ENCODE data around the gene DOCK2. TPM values are rescaled to one million over a fixed set of nuclear protein-coding genes. Genes with fewer than 3 reads are reported as not detected.

Gene DOCK2
- total and polyA plus RNA-seq, 7 donors = 2.3 to 21.1 (median 12.5) TPM

DNA sequence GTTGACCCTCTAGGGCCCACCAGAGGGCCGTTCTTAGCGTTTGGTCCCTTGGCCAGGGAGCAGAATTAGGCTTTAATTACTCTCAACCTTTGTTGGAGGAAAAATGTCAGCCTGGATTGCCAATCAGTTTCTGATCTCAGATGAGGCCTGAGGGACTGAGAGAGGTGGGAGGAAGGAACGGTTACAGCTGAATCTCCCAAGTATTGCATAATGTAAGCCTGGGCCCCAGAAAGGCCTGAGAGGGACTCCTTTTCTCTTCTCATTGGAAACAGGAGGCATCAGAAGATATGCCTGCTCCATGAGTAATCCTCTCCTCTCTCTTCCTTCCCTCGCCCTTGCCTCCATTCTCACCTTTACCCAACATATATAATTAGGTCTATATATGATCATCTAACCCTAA lies 237.5 kb downstream of the DOCK2 start:
- no peak for DNase-seq
- Histone ChIP-seq H3K36me3 (no peaks in the 10 kb centered on the region), H3K4me3 (no peak overlapping the region), H3K27ac (peak overlapping the region in 2 of 4 donors; percentile 6 to 43), H3K9me3 (no peaks in the 10 kb centered on the region), H3K4me1 (no peaks in the 10 kb centered on the region), H3K27me3 (no peaks in the 10 kb centered on the region)
- intact Hi-C loops (cut with DNase I) = no loop called here
- TF ChIP-seq POLR2A (IDR thresholded peaks at IDR 0.05) (no peak), POLR2AphosphoS5 (IDR thresholded peaks at IDR 0.05) (no peak), EP300 (IDR thresholded peaks at IDR 0.05) (no peak)
- TF ChIP-seq, protein P1, sequence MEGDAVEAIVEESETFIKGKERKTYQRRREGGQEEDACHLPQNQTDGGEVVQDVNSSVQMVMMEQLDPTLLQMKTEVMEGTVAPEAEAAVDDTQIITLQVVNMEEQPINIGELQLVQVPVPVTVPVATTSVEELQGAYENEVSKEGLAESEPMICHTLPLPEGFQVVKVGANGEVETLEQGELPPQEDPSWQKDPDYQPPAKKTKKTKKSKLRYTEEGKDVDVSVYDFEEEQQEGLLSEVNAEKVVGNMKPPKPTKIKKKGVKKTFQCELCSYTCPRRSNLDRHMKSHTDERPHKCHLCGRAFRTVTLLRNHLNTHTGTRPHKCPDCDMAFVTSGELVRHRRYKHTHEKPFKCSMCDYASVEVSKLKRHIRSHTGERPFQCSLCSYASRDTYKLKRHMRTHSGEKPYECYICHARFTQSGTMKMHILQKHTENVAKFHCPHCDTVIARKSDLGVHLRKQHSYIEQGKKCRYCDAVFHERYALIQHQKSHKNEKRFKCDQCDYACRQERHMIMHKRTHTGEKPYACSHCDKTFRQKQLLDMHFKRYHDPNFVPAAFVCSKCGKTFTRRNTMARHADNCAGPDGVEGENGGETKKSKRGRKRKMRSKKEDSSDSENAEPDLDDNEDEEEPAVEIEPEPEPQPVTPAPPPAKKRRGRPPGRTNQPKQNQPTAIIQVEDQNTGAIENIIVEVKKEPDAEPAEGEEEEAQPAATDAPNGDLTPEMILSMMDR (IDR thresholded peaks at IDR 0.05) = no peak
- 73 to 78% methylated on average over 4 of the region's 4 CpGs for WGBS, 2 donors

DNA sequence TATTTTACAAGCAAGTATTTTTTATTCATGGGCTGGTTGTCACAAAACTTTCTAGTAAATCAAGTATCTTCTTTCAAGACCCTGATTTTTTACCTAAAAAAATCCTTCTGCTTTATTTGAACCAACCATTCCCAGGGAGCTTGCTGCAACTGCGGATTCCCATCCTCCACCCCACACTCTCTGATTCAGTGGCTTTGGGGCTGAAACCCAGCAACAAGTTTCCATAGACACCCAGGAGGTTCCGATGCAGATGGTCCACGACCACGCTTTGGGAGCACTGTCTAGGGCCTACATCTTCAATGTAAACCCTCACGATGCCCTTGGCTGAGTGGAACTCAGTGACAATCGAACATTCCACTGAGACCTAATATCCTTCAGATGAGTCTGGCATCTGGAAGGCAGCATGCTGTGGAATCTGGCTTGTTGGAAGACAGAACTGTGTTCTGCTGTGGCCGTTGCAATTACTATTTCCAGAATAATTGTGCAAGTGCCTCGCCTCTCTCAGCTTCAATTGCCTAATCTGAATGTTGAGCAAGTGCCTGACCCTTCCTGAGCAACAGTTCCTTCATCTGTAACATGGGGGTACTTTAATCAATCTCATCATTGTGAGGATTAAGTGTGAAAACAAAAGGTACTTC lies 238.1 kb downstream of the DOCK2 start:
- TF ChIP-seq, protein P1 (IDR thresholded peaks at IDR 0.05) = no peak
- peak in 2 of 4 donors; percentile 26 to 37 for TF ChIP-seq POLR2AphosphoS5 (IDR thresholded peaks at IDR 0.05)
- Histone ChIP-seq H3K27ac (peak overlapping the region in 2 of 4 donors; percentile 6 to 43), H3K27me3 (no peaks in the 10 kb centered on the region), H3K4me3 (no peak overlapping the region), H3K9me3 (no peaks in the 10 kb centered on the region), H3K36me3 (no peaks in the 10 kb centered on the region), H3K4me1 (no peaks in the 10 kb centered on the region)
- whole genome bisulfite sequencing, 2 donors = 69 to 82% methylated on average over 8 of the region's 8 CpGs
- DNase-seq = no peak
- intact Hi-C loops (cut with DNase I) = no loop called here

DNA sequence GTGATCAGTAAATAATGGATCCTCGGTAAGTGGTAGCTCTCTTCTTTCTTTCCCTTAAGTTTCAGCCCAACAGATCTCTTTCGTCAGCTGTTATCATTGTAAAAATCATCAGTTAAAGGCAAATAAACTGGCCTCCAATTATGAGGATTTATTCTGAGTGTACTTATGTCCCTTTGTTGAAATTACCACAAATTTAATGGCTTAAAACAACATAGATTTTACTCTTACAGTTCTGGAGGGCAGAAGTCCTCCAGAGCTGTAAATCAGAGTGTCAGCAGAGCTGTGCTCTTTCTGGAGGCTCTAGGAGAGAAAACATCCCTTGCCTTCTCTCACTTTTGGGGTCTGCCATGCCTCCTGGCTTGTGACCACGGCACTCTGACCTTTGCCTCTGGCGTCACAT lies 238.7 kb downstream of the DOCK2 start:
- Histone ChIP-seq H3K4me1 (no peaks in the 10 kb centered on the region), H3K27ac (peak overlapping the region in 1 of 4 donors; percentile 8), H3K9me3 (no peaks in the 10 kb centered on the region), H3K27me3 (no peaks in the 10 kb centered on the region), H3K36me3 (no peaks in the 10 kb centered on the region), H3K4me3 (no peak overlapping the region)
- no peak for DNase-seq
- TF ChIP-seq POLR2A (IDR thresholded peaks at IDR 0.05) (no peak), EP300 (IDR thresholded peaks at IDR 0.05) (no peak), POLR2AphosphoS5 (IDR thresholded peaks at IDR 0.05) (no peak)
- TF ChIP-seq, protein P1 (IDR thresholded peaks at IDR 0.05) = no peak
- 54 to 74% methylated on average over 4 of the region's 4 CpGs for WGBS, 2 donors
- intact Hi-C loops (cut with DNase I) = no loop called here

DNA sequence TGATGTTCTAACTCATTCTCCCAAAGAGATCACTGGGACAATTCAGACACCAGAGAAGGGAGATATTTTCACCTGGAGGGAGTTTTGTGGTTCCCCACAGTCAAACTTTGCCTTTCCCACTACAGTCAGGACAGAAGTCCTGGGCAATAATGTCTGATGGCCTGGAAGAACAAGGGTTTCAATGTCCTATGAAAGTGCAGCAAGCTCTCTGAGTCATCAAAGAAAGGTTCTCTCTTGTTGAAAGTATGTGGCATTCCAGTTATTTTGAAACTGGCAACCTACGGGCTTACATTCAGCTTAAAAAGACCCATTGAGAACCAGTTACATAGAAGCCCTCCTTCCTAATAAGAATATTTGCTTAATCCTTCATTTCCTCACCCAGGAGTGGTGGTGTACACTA lies 239.3 kb downstream of the DOCK2 start:
- Histone ChIP-seq H3K36me3 (no peaks in the 10 kb centered on the region), H3K27ac (no peak overlapping the region), H3K4me3 (no peak overlapping the region), H3K27me3 (no peaks in the 10 kb centered on the region), H3K9me3 (no peaks in the 10 kb centered on the region), H3K4me1 (no peaks in the 10 kb centered on the region)
- intact Hi-C loops (cut with DNase I) = no loop called here
- no peak for DNase-seq
- no peak for TF ChIP-seq EP300 (IDR thresholded peaks at IDR 0.05)
- TF ChIP-seq, protein P1 (IDR thresholded peaks at IDR 0.05) = no peak
- no peak for TF ChIP-seq POLR2A (IDR thresholded peaks at IDR 0.05)
- TF ChIP-seq POLR2AphosphoS5 (IDR thresholded peaks at IDR 0.05) = no peak
- WGBS, 2 donors = 67 to 85% methylated on average over 1 of the region's 1 CpG
